Measurements from ENCODE around the gene OR5H15.

GRCh38 chr3:98185180-98185579, 18.7 kb downstream of the OR5H15 start:
- no peak for TF ChIP-seq CTCF (IDR thresholded peaks at IDR 0.05; ENCODE audit: low read depth, low read length, missing input control)
- no peak for TF ChIP-seq JUND (IDR thresholded peaks at IDR 0.05)
- TF ChIP-seq MAX (IDR thresholded peaks at IDR 0.05), result no peak
- TF ChIP-seq ZBTB33 (IDR thresholded peaks at IDR 0.05), result no peak

All from liver (tissue), 3 donors.